Activated CD8-positive, alpha-beta memory T cell treated with anti-CD3 and anti-CD28 coated beads, Interleukin-2, amount 50 U/mL, for 24 hours (primary cell): ENCODE data around the gene TBC1D23.
"Not testable (repeated sequence)": the region's sequence is repeated elsewhere in the genome, so short reads cannot be mapped to it uniquely, and the experiment has no call there.

Experiments used
- DNase-seq: peaks from one replicate; pipeline ENCODE4 v3.0.0-alpha.2; 2020; ENCODE audit errors: extremely low read depth

Gene TBC1D23

GRCh38 chr3:100256731-100257151 lies 4.1 kb upstream of the TBC1D23 start:
- DNase-seq, result no peak

- no peak for DNase-seq
These were observed 3.2 kb upstream of the TBC1D23 start for GRCh38 chr3:100257586-100257985.

- no peak for DNase-seq
These were observed 609 bp upstream of the TBC1D23 start for GRCh38 chr3:100260081-100260684.

- DNase-seq, result no peak
These were observed 702 bp downstream of the TBC1D23 start for GRCh38 chr3:100261485-100261903.

GRCh38 chr3:100262925-100263324 lies 2.1 kb downstream of the TBC1D23 start:
- DNase-seq, result not testable (repeated sequence)

- no peak for DNase-seq
These were observed 2.8 kb downstream of the TBC1D23 start for GRCh38 chr3:100263583-100263982.

- no peak for DNase-seq
These were observed 3.5 kb downstream of the TBC1D23 start for GRCh38 chr3:100264242-100264641.

GRCh38 chr3:100265016-100265415 lies 4.2 kb downstream of the TBC1D23 start:
- DNase-seq, result no peak

GRCh38 chr3:100266531-100266930 lies 5.7 kb downstream of the TBC1D23 start:
- no peak for DNase-seq

GRCh38 chr3:100268156-100268555 lies 7.4 kb downstream of the TBC1D23 start:
- no peak for DNase-seq

- DNase-seq, result no peak
These were observed 8.2 kb downstream of the TBC1D23 start for GRCh38 chr3:100269001-100269400.

GRCh38 chr3:100269410-100270214 lies 8.8 kb downstream of the TBC1D23 start:
- no peak for DNase-seq

- DNase-seq, result no peak
These were observed 9.4 kb downstream of the TBC1D23 start for GRCh38 chr3:100270215-100270583.

- DNase-seq, result no peak
These were observed 10.7 kb downstream of the TBC1D23 start for GRCh38 chr3:100271522-100271921.

- not testable (repeated sequence) for DNase-seq
These were observed 12.2 kb downstream of the TBC1D23 start for GRCh38 chr3:100272797-100273611.

- DNase-seq, result no peak
These were observed 13.6 kb downstream of the TBC1D23 start for GRCh38 chr3:100274361-100274760.

- no peak for DNase-seq
These were observed 16.5 kb downstream of the TBC1D23 start for GRCh38 chr3:100277255-100277800.

GRCh38 chr3:100278910-100279309 lies 18.1 kb downstream of the TBC1D23 start:
- DNase-seq, result no peak

- DNase-seq, result no peak
These were observed 27.6 kb downstream of the TBC1D23 start for GRCh38 chr3:100288288-100288894.

GRCh38 chr3:100289339-100289738 lies 28.5 kb downstream of the TBC1D23 start:
- DNase-seq, result no peak

GRCh38 chr3:100295089-100295488 lies 34.3 kb downstream of the TBC1D23 start:
- DNase-seq, result no peak

GRCh38 chr3:100297784-100298183 lies 37.0 kb downstream of the TBC1D23 start:
- no peak for DNase-seq
